Caco-2 (cell line): ENCODE measurements around the gene OR51B2. TPM values are rescaled to one million over a fixed set of nuclear protein-coding genes. Genes with fewer than 3 reads are reported as not detected.

Source experiments
- BruUV-seq: library from RNA; stranded (reverse); fragments of 400-500 nt; replicated peaks from 2 replicates; lab custom pipeline; 2021; lab: Mats Ljungman, UMichigan
- CTCF ChIA-PET: fragments of 300-600 bp; sonication (Branson Sonifier 250); formaldehyde crosslinking; loops from one replicate; lab custom pipeline; 2022; ENCODE audit warnings: antibody characterized with exemption; lab: Charles Lee
- POLR2A ChIA-PET: fragments of 300-600 bp; sonication (Branson Sonifier 250); formaldehyde crosslinking; loops from one replicate; lab custom pipeline; 2022; ENCODE audit warnings: antibody characterized with exemption; lab: Charles Lee
- DNase-seq, 2 experiments: peaks; one replicate each; pipeline versions ENCODE4 v3.0.0 to v3.0.0-alpha.2; 2020 to 2022
- H3K27me3 ChIP-seq: replicated peaks from 2 replicates; pipeline ENCODE4 v1.6.0; 2011; ENCODE audit warnings: low read length; ENCODE audit not compliant: control insufficient read depth, insufficient read depth
- H3K36me3 ChIP-seq: 2 replicates; pipeline ENCODE4 v1.5.1; 2011; ENCODE audit warnings: low read length; ENCODE audit not compliant: control insufficient read depth, insufficient read depth
- H3K4me1 ChIP-seq: fragments of 250-450 bp; sonication (Bioruptor Pico); 2 replicates; pipeline ENCODE4 v1.5.1; 2020; ENCODE audit warnings: mild to moderate bottlenecking
- H3K4me3 ChIP-seq: 2 replicates; pipeline ENCODE4 v1.5.1; 2011; ENCODE audit warnings: low read depth, mild to moderate bottlenecking, control low read depth, low read length
- H3K9me3 ChIP-seq: fragments of 250-450 bp; sonication (Bioruptor Pico); 2 replicates; pipeline ENCODE4 v1.5.1; 2020; ENCODE audit warnings: mild to moderate bottlenecking, moderate library complexity
- H3K27ac Mint-ChIP-seq: one replicate; pipeline ENCODE4 v1.8.0; 2022; ENCODE audit warnings: mixed read lengths; ENCODE audit not compliant: unreplicated experiment
- H3K27me3 Mint-ChIP-seq: one replicate; pipeline ENCODE4 v1.8.0; 2022; ENCODE audit warnings: mixed read lengths; ENCODE audit not compliant: insufficient read depth, unreplicated experiment
- H3K36me3 Mint-ChIP-seq: one replicate; pipeline ENCODE4 v1.8.0; 2022; ENCODE audit warnings: mild to moderate bottlenecking, mixed read lengths; ENCODE audit not compliant: insufficient read depth, unreplicated experiment
- H3K4me1 Mint-ChIP-seq: one replicate; pipeline ENCODE4 v1.8.0; 2022; ENCODE audit warnings: low read depth, mixed read lengths; ENCODE audit not compliant: unreplicated experiment
- H3K4me3 Mint-ChIP-seq: one replicate; pipeline ENCODE4 v1.8.0; 2022; ENCODE audit warnings: mild to moderate bottlenecking, moderate library complexity, mixed read lengths; ENCODE audit not compliant: unreplicated experiment
- H3K9me3 Mint-ChIP-seq: one replicate; pipeline ENCODE4 v1.8.0; 2022; ENCODE audit warnings: mixed read lengths; ENCODE audit not compliant: unreplicated experiment
- CTCF ChIP-seq, 2 experiments: fragments of 200-600 bp in 1 of 2; IDR thresholded peaks; 1 replicate in 1 of 2; 2 replicates in 1 of 2; pipeline versions ENCODE4 v1.5.1 to v1.8.0; 2011 to 2022; ENCODE audit warnings: antibody characterized with exemption in 1 of 2, control low read depth in 1 of 2, inconsistent platforms in 1 of 2, low read depth in 1 of 2, low read length in 1 of 2, mild to moderate bottlenecking in 1 of 2, moderate library complexity in 1 of 2; ENCODE audit not compliant: insufficient read depth in 1 of 2, severe bottlenecking in 1 of 2, unreplicated experiment in 1 of 2
- intact Hi-C: fragments of 100-400 bp; cut with micrococcal nuclease; formaldehyde crosslinking; loops from one replicate; pipeline ENCODE4 v1.10.0; 2022; ENCODE audit not compliant: unreplicated experiment
- total RNA-seq: library from RNA; stranded (reverse); gene quantifications from 2 replicates; pipeline ENCODE4 v1.2.3, GENCODE V29; 2022

The OR51B2 gene
- total RNA-seq, 1 experiment from 2014 or later, result not detected

GRCh38 chr11:5284637-5285036, 39.5 kb downstream of the OR51B2 start:
- H3K27ac Mint-ChIP-seq, result no peak overlapping the region
- BruUV-seq, result no TSS peak
- Histone ChIP-seq H3K9me3 (no peaks in the 10 kb centered on the region), H3K27me3 (no peaks in the 10 kb centered on the region), H3K36me3 (no peaks in the 10 kb centered on the region), H3K4me1 (no peaks in the 10 kb centered on the region), H3K4me3 (no peak overlapping the region)
- no peak overlapping the region for H3K4me3 Mint-ChIP-seq
- peaks cover 6% of the 10 kb centered on the region for H3K4me1 Mint-ChIP-seq
- no peaks in the 10 kb centered on the region for H3K9me3 Mint-ChIP-seq
- no peak for DNase-seq
- ChIA-PET POLR2A (no interaction called here), CTCF (no interaction called here)
- TF ChIP-seq CTCF (IDR thresholded peaks at IDR 0.05; ENCODE audit: insufficient read depth in 1 of 2, low read depth in 1 of 2, low read length in 1 of 2, severe bottlenecking in 1 of 2, unreplicated experiment in 1 of 2), result no peak
- intact Hi-C loops, result no loop called here
- H3K36me3 Mint-ChIP-seq, result no peaks in the 10 kb centered on the region
- no peaks in the 10 kb centered on the region for H3K27me3 Mint-ChIP-seq

GRCh38 chr11:5283882-5284281, 40.2 kb downstream of the OR51B2 start:
- no peak for TF ChIP-seq CTCF (IDR thresholded peaks at IDR 0.05; ENCODE audit: insufficient read depth in 1 of 2, low read depth in 1 of 2, low read length in 1 of 2, severe bottlenecking in 1 of 2, unreplicated experiment in 1 of 2)
- H3K9me3 Mint-ChIP-seq, result no peaks in the 10 kb centered on the region
- peaks cover 6% of the 10 kb centered on the region for H3K4me1 Mint-ChIP-seq
- intact Hi-C loops, result no loop called here
- no peak overlapping the region for H3K4me3 Mint-ChIP-seq
- H3K27ac Mint-ChIP-seq, result no peak overlapping the region
- no peaks in the 10 kb centered on the region for H3K9me3 ChIP-seq
- CTCF ChIA-PET, result no interaction called here
- POLR2A ChIA-PET, result no interaction called here
- DNase-seq, result no peak
- H3K36me3 ChIP-seq, result no peaks in the 10 kb centered on the region
- no TSS peak for BruUV-seq
- no peak overlapping the region for H3K4me3 ChIP-seq
- no peaks in the 10 kb centered on the region for H3K27me3 ChIP-seq
- no peaks in the 10 kb centered on the region for H3K4me1 ChIP-seq
- no peaks in the 10 kb centered on the region for H3K36me3 Mint-ChIP-seq
- no peaks in the 10 kb centered on the region for H3K27me3 Mint-ChIP-seq

- no peaks in the 10 kb centered on the region for H3K4me1 ChIP-seq
- TF ChIP-seq CTCF (IDR thresholded peaks at IDR 0.05; ENCODE audit: insufficient read depth in 1 of 2, low read depth in 1 of 2, low read length in 1 of 2, severe bottlenecking in 1 of 2, unreplicated experiment in 1 of 2), result no peak
- no peaks in the 10 kb centered on the region for H3K27me3 Mint-ChIP-seq
- no peaks in the 10 kb centered on the region for H3K9me3 ChIP-seq
- H3K27ac Mint-ChIP-seq, result no peak overlapping the region
- CTCF ChIA-PET, result no interaction called here
- H3K4me3 Mint-ChIP-seq, result no peak overlapping the region
- POLR2A ChIA-PET, result no interaction called here
- H3K27me3 ChIP-seq, result no peaks in the 10 kb centered on the region
- H3K4me3 ChIP-seq, result no peak overlapping the region
- no peak for DNase-seq
- no peaks in the 10 kb centered on the region for H3K36me3 Mint-ChIP-seq
- BruUV-seq, result no TSS peak
- H3K4me1 Mint-ChIP-seq, result peaks cover 6% of the 10 kb centered on the region
- no peaks in the 10 kb centered on the region for H3K9me3 Mint-ChIP-seq
- H3K36me3 ChIP-seq, result no peaks in the 10 kb centered on the region
- intact Hi-C loops, result no loop called here
These were observed 41.0 kb downstream of the OR51B2 start for GRCh38 chr11:5283086-5283485.
